Caco-2 (cell line): Measurements from ENCODE around the gene SEMG1. TPM values are rescaled to one million over a fixed set of nuclear protein-coding genes. Genes with fewer than 3 reads are reported as not detected.

Experiments used
- BruUV-seq: library from RNA; stranded (reverse); fragments of 400-500 nt; replicated peaks from 2 replicates; lab custom pipeline; 2021; lab: Mats Ljungman, UMichigan
- CTCF ChIA-PET: fragments of 300-600 bp; sonication (Branson Sonifier 250); formaldehyde crosslinking; loops from one replicate; lab custom pipeline; 2022; ENCODE audit warnings: antibody characterized with exemption; lab: Charles Lee
- POLR2A ChIA-PET: fragments of 300-600 bp; sonication (Branson Sonifier 250); formaldehyde crosslinking; loops from one replicate; lab custom pipeline; 2022; ENCODE audit warnings: antibody characterized with exemption; lab: Charles Lee
- DNase-seq, 2 experiments: peaks; one replicate each; pipeline versions ENCODE4 v3.0.0 to v3.0.0-alpha.2; 2020 to 2022
- H3K27me3 ChIP-seq: replicated peaks from 2 replicates; pipeline ENCODE4 v1.6.0; 2011; ENCODE audit warnings: low read length; ENCODE audit not compliant: control insufficient read depth, insufficient read depth
- H3K36me3 ChIP-seq: 2 replicates; pipeline ENCODE4 v1.5.1; 2011; ENCODE audit warnings: low read length; ENCODE audit not compliant: control insufficient read depth, insufficient read depth
- H3K4me1 ChIP-seq: fragments of 250-450 bp; sonication (Bioruptor Pico); 2 replicates; pipeline ENCODE4 v1.5.1; 2020; ENCODE audit warnings: mild to moderate bottlenecking
- H3K4me3 ChIP-seq: 2 replicates; pipeline ENCODE4 v1.5.1; 2011; ENCODE audit warnings: low read depth, mild to moderate bottlenecking, control low read depth, low read length
- H3K9me3 ChIP-seq: fragments of 250-450 bp; sonication (Bioruptor Pico); 2 replicates; pipeline ENCODE4 v1.5.1; 2020; ENCODE audit warnings: mild to moderate bottlenecking, moderate library complexity
- H3K27ac Mint-ChIP-seq: one replicate; pipeline ENCODE4 v1.8.0; 2022; ENCODE audit warnings: mixed read lengths; ENCODE audit not compliant: unreplicated experiment
- H3K27me3 Mint-ChIP-seq: one replicate; pipeline ENCODE4 v1.8.0; 2022; ENCODE audit warnings: mixed read lengths; ENCODE audit not compliant: insufficient read depth, unreplicated experiment
- H3K36me3 Mint-ChIP-seq: one replicate; pipeline ENCODE4 v1.8.0; 2022; ENCODE audit warnings: mild to moderate bottlenecking, mixed read lengths; ENCODE audit not compliant: insufficient read depth, unreplicated experiment
- H3K4me1 Mint-ChIP-seq: one replicate; pipeline ENCODE4 v1.8.0; 2022; ENCODE audit warnings: low read depth, mixed read lengths; ENCODE audit not compliant: unreplicated experiment
- H3K4me3 Mint-ChIP-seq: one replicate; pipeline ENCODE4 v1.8.0; 2022; ENCODE audit warnings: mild to moderate bottlenecking, moderate library complexity, mixed read lengths; ENCODE audit not compliant: unreplicated experiment
- H3K9me3 Mint-ChIP-seq: one replicate; pipeline ENCODE4 v1.8.0; 2022; ENCODE audit warnings: mixed read lengths; ENCODE audit not compliant: unreplicated experiment
- CTCF ChIP-seq, 2 experiments: fragments of 200-600 bp in 1 of 2; IDR thresholded peaks; 1 replicate in 1 of 2; 2 replicates in 1 of 2; pipeline versions ENCODE4 v1.5.1 to v1.8.0; 2011 to 2022; ENCODE audit warnings: antibody characterized with exemption in 1 of 2, control low read depth in 1 of 2, inconsistent platforms in 1 of 2, low read depth in 1 of 2, low read length in 1 of 2, mild to moderate bottlenecking in 1 of 2, moderate library complexity in 1 of 2; ENCODE audit not compliant: insufficient read depth in 1 of 2, severe bottlenecking in 1 of 2, unreplicated experiment in 1 of 2
- intact Hi-C: fragments of 100-400 bp; cut with micrococcal nuclease; formaldehyde crosslinking; loops from one replicate; pipeline ENCODE4 v1.10.0; 2022; ENCODE audit not compliant: unreplicated experiment
- total RNA-seq: library from RNA; stranded (reverse); gene quantifications from 2 replicates; pipeline ENCODE4 v1.2.3, GENCODE V29; 2022

SEMG1 gene
- total RNA-seq, 1 experiment from 2014 or later, result not detected

- POLR2A ChIA-PET, result no interaction called here
- Mint-ChIP-seq H3K9me3 (no peaks in the 10 kb centered on the region), H3K27me3 (peaks cover 28% of the 10 kb centered on the region), H3K4me3 (no peak overlapping the region), H3K36me3 (no peaks in the 10 kb centered on the region), H3K4me1 (no peaks in the 10 kb centered on the region), H3K27ac (no peak overlapping the region)
- intact Hi-C loops, result no loop called here
- no peak for DNase-seq
- Histone ChIP-seq H3K27me3 (no peaks in the 10 kb centered on the region; the same call in 1 of the 2 replicates), H3K36me3 (no peaks in the 10 kb centered on the region), H3K4me3 (no peak overlapping the region), H3K9me3 (no peaks in the 10 kb centered on the region), H3K4me1 (0 out of 2 replicates have a peak, but pooled peaks cover 6% of the 10 kb centered on the region)
- TF ChIP-seq CTCF (IDR thresholded peaks at IDR 0.05; ENCODE audit: insufficient read depth in 1 of 2, low read depth in 1 of 2, low read length in 1 of 2, severe bottlenecking in 1 of 2, unreplicated experiment in 1 of 2), result no peak
- CTCF ChIA-PET, result no interaction called here
- BruUV-seq, result no TSS peak
Observed at GRCh38 chr20:45223136-45223535, 16.3 kb downstream of the SEMG1 start.

- TF ChIP-seq CTCF (IDR thresholded peaks at IDR 0.05; ENCODE audit: insufficient read depth in 1 of 2, low read depth in 1 of 2, low read length in 1 of 2, severe bottlenecking in 1 of 2, unreplicated experiment in 1 of 2), result no peak
- H3K4me1 ChIP-seq, result no peaks in the 10 kb centered on the region
- intact Hi-C loops, result loop anchor here (5.0 kb wide), 1 partner anchor 184 kb away; no protein-coding TSS in a partner anchor
- Mint-ChIP-seq H3K9me3 (no peaks in the 10 kb centered on the region), H3K4me3 (no peak overlapping the region), H3K27me3 (peaks cover 31% of the 10 kb centered on the region), H3K4me1 (no peaks in the 10 kb centered on the region), H3K27ac (no peak overlapping the region), H3K36me3 (no peaks in the 10 kb centered on the region)
- ChIA-PET CTCF (no interaction called here), POLR2A (no interaction called here)
- H3K9me3 ChIP-seq, result no peaks in the 10 kb centered on the region
- no peaks in the 10 kb centered on the region for H3K27me3 ChIP-seq
- no peaks in the 10 kb centered on the region for H3K36me3 ChIP-seq
- H3K4me3 ChIP-seq, result no peak overlapping the region
- BruUV-seq, result no TSS peak
- no peak for DNase-seq
Observed at GRCh38 chr20:45226287-45226686, 19.5 kb downstream of the SEMG1 start.

- BruUV-seq, result no TSS peak
- Histone ChIP-seq H3K9me3 (peaks cover 2% of the 10 kb centered on the region), H3K36me3 (no peaks in the 10 kb centered on the region), H3K27me3 (no peaks in the 10 kb centered on the region), H3K4me3 (no peak overlapping the region), H3K4me1 (no peaks in the 10 kb centered on the region)
- no peaks in the 10 kb centered on the region for H3K36me3 Mint-ChIP-seq
- ChIA-PET POLR2A (no interaction called here), CTCF (interaction anchor here (0.5 to 1.8 kb wide), 9 partner anchors 64 to 278 kb away, joined by 3 to 16 read pairs (median 3); no protein-coding TSS in a partner anchor)
- H3K9me3 Mint-ChIP-seq, result peaks cover 7% of the 10 kb centered on the region
- intact Hi-C loops, result loop anchor here (5.0 kb wide), 1 partner anchor 187 kb away; no protein-coding TSS in a partner anchor
- peak; percentile 83 to 93 for TF ChIP-seq CTCF (IDR thresholded peaks at IDR 0.05; ENCODE audit: insufficient read depth in 1 of 2, low read depth in 1 of 2, low read length in 1 of 2, severe bottlenecking in 1 of 2, unreplicated experiment in 1 of 2)
- H3K27ac Mint-ChIP-seq, result no peak overlapping the region
- DNase-seq, result peak; percentile 68 to 81
- H3K4me3 Mint-ChIP-seq, result peak overlapping the region; percentile 18
- no peaks in the 10 kb centered on the region for H3K4me1 Mint-ChIP-seq
- H3K27me3 Mint-ChIP-seq, result peaks cover 33% of the 10 kb centered on the region
Observed at GRCh38 chr20:45229264-45230056, 22.6 kb downstream of the SEMG1 start.
